GM19193 (cell line): ENCODE measurements around the gene LEMD2.

ENCODE experiments used
- POLR2A ChIP-seq: IDR thresholded peaks from 4 replicates; pipeline ENCODE4 v1.6.1; 2011; ENCODE audit not compliant: insufficient read depth, insufficient read length; ENCODE audit errors: extremely low read depth

The LEMD2 gene

GRCh38 chr6:33762713-33763112, 26.2 kb downstream of the LEMD2 start:
- TF ChIP-seq POLR2A = no peak

DNA sequence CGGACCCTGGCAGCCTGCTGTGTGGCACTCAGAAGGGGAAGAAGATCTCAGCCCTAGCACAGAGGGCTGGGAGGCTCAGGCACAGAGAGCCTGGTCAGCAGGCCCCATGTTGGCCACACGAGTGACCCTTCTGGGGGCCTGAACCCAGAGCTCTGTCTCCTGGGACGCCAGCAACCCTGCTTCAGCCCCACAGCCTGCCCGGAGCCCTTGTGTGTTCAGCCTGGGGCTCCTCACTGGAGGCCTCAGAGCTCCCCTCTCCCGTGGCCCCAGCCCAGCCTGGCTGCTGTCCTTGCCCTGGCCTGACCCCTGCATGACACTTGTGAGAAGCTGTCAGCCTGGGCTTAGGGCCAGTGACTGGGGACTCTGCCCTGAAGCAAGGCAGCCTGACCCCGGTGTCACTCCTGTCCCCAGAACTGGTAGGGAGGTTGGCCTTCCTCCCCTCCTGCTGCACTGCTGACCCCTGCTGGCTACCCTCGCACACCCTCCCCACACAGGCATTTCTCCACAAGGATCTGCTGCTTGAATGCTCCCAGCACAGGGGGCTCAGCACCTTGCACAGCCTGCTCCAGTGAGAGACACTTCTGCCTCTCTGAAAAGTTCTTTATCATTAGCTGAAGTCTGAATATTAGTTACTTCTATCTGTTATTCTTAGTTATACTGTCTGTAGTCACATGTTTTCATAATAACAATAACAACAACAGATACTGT, 26.9 kb downstream of the LEMD2 start:
- no peak for TF ChIP-seq POLR2A

DNA sequence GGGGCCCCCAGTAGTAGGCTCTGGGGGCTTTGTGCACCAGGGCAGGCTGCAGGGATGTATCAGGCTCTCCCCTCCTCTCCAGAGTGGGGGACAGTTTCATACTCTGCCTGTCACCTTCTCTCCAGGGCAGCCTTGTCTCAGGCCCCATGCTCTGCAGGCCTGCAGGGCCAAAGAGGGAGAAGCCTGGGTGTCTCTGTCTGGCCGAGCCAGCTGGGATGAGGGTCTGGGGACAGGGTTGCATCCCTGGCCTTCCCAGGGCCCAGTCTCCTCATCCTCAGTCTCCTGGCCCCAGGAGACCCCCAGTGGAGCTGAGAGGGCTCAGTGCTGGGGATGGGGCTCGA, 27.4 kb downstream of the LEMD2 start:
- TF ChIP-seq POLR2A = no peak

DNA sequence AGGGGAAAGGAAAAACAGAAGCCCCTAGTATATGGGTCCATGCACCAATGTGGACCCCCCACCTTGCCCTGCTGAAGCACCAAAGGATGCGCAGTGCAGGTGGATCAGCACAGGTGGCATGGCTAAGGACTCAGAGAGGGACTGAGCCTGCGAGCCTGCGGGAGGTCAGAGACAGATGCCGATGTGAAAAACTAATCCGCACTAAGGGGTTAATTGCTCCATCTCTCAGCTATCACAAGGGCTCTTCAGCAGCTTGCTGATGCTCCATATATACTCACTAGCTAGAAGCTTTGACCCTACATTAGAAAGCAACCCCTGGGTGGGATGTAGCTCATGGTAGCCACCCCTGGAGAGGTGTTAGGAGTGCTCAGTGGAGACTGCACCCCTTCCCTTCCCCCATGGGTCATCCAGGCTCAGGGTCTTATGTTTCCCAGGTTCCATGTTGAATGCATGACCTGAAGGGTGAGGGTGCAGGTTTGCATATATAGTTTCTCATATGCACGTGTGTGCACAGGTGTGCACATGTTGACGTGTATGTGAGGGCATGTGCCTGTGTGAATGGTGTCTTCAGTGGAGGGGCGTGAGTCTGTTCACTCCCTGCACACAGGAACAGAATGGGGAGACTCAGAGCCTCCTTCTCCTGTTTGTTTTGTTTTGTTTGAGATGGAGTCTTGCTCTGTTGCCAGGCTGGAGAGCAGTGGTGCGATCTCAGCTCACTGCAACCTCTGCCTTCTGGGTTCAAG, 28.9 kb downstream of the LEMD2 start:
- TF ChIP-seq POLR2A = no peak

- no peak for TF ChIP-seq POLR2A
Measured at GRCh38 chr6:33758815-33759216, 30.1 kb downstream of the LEMD2 start.

- no peak for TF ChIP-seq POLR2A
Measured at GRCh38 chr6:33757906-33758305, 31.0 kb downstream of the LEMD2 start.

- TF ChIP-seq POLR2A = no peak
Measured at GRCh38 chr6:33757113-33757512, 31.8 kb downstream of the LEMD2 start.

DNA sequence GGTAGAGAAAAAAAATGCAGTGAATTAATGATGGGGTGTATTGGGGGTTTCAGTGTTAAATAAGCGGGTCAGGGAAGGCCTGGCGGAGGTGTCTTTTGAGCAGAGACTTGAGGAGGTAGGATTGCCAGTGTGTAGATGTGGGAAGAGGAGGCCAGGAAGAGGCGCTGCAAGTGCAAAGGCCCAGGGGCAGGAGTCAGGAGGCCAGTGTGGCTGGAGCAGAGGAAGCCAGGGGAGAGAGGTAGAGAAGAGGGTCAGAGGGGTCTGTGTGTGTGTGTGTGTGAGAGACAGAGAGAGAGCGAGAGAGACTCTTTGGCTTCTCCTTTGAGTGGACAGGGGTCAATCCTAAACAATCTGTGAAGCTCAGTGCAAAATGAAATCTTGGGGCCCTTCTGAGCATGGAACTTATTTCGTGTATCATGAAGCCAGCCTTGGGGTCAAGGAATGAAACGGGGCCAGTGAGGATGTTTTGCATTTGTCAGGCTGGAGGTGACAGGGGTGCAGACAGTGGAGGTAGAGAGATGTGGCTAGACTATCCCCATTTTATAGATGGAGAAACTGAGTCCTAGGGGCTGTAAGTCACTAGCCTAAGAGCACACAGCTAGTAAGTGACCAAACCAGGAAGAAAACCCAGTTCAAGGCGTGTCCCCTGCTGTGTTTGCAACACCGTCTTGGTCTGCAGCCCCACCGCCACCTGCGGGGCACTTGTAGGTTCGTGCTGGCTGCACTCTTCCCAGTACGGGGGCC, 32.5 kb downstream of the LEMD2 start:
- TF ChIP-seq POLR2A = no peak

GRCh38 chr6:33755070-33755869, 33.7 kb downstream of the LEMD2 start:
- no peak for TF ChIP-seq POLR2A

- TF ChIP-seq POLR2A = no peak
Measured at GRCh38 chr6:33754222-33754621, 34.7 kb downstream of the LEMD2 start.

DNA sequence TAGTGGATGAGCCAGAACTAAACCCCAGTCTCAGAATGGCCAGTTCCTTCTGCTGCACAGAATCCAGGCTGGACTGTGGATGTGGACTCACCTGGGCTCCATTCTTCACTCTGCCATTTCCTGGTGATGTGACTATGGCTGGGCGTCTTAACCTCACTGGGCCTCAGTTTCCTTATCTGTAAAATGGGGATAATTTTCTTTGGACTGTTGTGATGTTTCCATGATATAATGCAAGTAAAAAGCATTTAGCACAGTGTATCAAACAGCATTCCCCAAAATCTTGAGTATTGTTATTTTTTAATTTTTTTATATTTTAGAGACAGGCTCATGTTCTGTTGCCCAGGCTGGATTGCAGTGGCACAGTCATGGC, 36.3 kb downstream of the LEMD2 start:
- no peak for TF ChIP-seq POLR2A

DNA sequence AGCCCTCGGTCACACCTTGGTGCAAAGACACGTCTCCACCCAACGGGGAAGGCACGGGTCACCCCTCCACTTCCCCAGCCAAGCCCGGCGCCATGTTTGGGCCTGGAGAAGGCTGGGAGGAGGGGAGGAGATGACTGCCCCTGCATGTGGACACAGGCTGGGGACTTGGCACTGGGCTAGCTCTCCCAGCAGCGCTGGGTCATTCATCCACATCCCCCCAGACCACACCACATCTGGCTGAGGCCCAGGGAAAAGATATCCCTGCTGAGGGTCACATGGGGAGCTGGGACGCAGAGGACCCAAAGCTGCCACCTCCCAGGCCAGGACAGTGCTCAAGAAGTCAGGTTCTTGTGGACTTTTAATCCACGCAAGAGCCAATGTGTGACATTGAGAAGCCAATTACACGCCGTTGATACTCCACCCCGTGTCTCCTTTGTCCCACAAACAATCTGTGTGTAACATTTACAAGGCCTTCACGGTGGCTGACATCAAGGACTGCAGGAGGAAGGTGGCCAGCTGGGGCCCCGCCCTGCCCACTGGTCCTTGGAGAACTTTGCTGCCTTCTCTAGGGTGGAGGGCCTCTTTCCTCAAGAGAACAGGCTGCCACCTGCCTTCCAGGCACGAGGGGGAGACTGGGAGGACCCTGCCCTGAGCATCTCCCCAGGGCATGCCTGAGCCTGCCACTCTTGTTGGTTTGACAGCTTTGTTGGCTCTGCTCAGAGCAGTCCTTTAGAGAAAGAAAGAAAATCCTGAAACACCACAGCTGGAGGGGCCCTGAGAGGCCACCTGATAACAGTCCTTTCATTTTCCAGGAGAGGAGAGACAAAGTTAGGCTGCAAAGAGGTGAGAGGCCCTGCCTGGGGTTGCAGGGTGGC, 36.9 kb downstream of the LEMD2 start:
- TF ChIP-seq POLR2A = no peak

DNA sequence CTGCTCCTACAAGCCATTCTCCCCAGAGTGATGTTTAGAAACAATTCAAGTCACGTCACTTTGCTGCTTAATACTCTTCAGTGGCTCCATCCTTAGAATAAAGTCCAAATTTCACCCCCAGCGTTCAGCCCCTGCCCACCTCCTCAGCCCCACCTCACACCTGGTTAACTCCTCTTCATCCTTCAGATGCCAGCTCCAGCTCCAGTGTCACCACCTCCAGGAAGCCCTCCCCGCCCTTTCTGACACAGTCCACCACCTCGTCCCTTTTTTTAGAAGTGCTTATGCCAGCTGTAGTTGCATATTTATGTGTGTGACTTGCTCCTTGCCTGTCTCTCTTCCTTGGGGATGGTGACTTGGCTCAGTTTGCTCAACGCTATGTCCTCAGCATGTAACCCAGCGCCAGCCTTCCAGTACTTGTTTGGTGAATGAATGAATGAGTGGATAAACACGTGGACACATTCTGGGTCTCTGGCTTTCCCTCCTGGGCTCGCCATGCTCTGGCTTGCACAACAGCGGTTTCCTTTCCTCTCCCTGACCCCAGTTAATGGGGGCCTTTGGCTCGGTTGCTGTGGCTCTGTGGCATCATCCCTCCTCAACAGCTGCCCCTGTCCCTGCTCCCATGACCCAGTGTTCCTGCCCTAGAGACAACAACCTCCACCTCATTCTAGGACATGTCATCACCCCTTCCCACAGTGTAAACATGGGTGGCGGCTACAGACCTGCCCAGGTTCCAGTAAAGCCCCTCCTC, 38.5 kb downstream of the LEMD2 start:
- no peak for TF ChIP-seq POLR2A
